PFSK-1 (cell line): ENCODE measurements around the gene MEN1. TPM values are rescaled to one million over a fixed set of nuclear protein-coding genes. Genes with fewer than 3 reads are reported as not detected.

Experiments
- FOXP2 ChIP-seq: optimal IDR thresholded peaks from 2 replicates; pipeline ENCODE3; 2011; ENCODE audit warnings: borderline replicate concordance, control low read depth, inconsistent platforms; ENCODE audit not compliant: insufficient read depth; ENCODE audit errors: extremely low read length, extremely low read depth
- POLR2AphosphoS5 ChIP-seq: IDR thresholded peaks from 2 replicates; pipeline ENCODE4 v1.6.1; 2012; ENCODE audit warnings: low read depth, mild to moderate bottlenecking, control low read depth, low read length, moderate library complexity
- SIN3A ChIP-seq: IDR thresholded peaks from 2 replicates; pipeline ENCODE4 v1.6.1; 2012; ENCODE audit warnings: mild to moderate bottlenecking, low read length, moderate library complexity, borderline replicate concordance; ENCODE audit not compliant: insufficient read depth
- TAF1 ChIP-seq: IDR thresholded peaks from 2 replicates; pipeline ENCODE4 v1.6.1; 2012; ENCODE audit warnings: low read length, control low read depth, borderline replicate concordance; ENCODE audit not compliant: insufficient read depth
- polyA plus RNA-seq: library from polyadenylated mRNA; unstranded; fragments of >200 nt; gene quantifications from one replicate; pipeline ENCODE4 v1.2.1, GENCODE V29; 2012; ENCODE audit warnings: low read depth, missing spikeins; ENCODE audit not compliant: insufficient read length
- TF ChIP-seq, protein P1 (sequence below), 2 experiments: IDR thresholded peaks; 2 replicates each; pipeline versions ENCODE4 v1.6.1 to v1.8.0; 2011 to 2012; ENCODE audit warnings: low read depth in 2 of 2, low read length in 2 of 2, control low read depth in 1 of 2, inconsistent platforms in 1 of 2, mild to moderate bottlenecking in 1 of 2, moderate library complexity in 1 of 2; ENCODE audit not compliant: insufficient read depth in 1 of 2

MEN1 gene
- 59.7 TPM for polyA plus RNA-seq

DNA sequence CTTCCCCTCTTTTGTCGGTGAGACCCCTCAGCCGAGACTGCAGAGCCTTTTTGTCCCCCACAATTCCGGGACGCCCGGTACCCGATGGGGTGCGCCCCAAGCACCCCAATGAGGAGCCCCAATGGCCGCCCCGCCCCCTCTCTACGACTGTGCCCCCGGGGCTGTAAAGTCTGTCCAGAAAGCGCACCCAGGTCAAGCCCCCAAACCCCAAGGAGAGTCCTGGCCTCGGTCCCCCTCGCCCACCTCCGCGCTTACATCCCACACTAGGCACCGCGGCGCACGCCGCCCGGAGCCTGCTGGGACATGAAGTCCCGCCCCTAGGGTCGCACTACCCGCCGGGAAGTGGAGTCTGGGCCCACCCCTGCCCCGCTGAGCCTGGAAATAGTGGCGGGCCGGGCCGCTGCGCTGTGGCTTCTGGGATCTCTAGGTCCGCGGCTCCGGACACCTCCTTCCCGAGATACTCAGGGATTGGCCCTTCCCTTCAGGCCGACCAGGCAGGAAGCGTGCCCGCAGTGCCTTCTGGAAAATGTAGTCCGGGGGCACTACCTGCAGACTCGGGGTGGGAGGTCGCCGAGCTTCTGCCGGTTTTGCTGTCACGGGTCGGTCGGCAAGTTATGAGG is at the start of gene MEN1:
MEN1 (minus strand) TSS at position 281 of the 620 bp plus-strand sequence. CDS start 442 bp downstream, outside the sequence.
- TF ChIP-seq FOXP2 (no peak), SIN3A (no peak), POLR2AphosphoS5 (peak; percentile 88), TAF1 (no peak)
- TF ChIP-seq, protein P1, sequence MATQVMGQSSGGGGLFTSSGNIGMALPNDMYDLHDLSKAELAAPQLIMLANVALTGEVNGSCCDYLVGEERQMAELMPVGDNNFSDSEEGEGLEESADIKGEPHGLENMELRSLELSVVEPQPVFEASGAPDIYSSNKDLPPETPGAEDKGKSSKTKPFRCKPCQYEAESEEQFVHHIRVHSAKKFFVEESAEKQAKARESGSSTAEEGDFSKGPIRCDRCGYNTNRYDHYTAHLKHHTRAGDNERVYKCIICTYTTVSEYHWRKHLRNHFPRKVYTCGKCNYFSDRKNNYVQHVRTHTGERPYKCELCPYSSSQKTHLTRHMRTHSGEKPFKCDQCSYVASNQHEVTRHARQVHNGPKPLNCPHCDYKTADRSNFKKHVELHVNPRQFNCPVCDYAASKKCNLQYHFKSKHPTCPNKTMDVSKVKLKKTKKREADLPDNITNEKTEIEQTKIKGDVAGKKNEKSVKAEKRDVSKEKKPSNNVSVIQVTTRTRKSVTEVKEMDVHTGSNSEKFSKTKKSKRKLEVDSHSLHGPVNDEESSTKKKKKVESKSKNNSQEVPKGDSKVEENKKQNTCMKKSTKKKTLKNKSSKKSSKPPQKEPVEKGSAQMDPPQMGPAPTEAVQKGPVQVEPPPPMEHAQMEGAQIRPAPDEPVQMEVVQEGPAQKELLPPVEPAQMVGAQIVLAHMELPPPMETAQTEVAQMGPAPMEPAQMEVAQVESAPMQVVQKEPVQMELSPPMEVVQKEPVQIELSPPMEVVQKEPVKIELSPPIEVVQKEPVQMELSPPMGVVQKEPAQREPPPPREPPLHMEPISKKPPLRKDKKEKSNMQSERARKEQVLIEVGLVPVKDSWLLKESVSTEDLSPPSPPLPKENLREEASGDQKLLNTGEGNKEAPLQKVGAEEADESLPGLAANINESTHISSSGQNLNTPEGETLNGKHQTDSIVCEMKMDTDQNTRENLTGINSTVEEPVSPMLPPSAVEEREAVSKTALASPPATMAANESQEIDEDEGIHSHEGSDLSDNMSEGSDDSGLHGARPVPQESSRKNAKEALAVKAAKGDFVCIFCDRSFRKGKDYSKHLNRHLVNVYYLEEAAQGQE (IDR thresholded peaks at IDR 0.05; ENCODE audit: insufficient read depth in 1 of 2, low read depth in 2 of 2, low read length in 2 of 2) = no peak

DNA sequence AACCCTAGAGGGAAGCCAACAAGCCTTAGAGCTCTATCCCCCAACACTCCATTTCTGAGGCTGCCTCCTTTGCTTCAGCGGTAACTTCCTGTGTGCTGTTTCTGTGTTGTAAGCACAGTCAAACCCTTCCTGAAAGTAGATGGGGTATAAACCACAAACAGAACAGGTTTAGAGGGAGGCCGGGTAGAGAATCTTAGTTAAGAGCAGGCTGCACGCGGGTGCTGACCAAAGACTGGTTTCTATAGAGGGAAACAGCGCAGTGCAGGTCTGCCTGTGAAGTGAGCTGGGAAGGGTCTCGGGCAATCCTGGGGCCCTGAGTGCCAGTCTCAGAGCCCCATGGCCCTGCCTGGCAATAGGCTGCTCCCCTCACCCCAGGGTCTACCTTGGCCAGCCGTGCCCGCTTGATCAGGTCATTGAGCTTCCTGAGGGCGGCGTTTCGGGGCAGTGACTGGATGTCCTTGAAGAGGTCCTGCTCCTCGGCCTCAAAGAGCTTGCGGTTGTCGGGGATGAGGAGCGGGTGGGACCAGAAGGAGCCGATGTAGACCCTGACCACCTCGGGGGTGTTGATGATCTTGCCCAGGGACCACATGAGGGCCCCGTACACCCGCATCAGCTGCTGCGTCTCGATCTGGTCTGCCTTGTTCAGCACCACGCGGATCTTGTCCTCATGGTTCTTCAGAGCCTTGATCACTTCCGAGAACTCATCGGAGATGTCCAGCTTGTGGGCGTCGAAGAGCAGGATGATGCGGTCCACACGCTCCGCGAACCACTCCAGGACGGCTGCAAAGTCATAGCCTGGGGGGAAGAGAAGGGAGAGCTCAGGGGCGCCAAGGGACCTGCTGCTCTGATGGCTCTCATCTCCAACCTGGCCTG is 49.4 kb upstream of the MEN1 start:
- TF ChIP-seq, protein P1 (IDR thresholded peaks at IDR 0.05; ENCODE audit: insufficient read depth in 1 of 2, low read depth in 2 of 2, low read length in 2 of 2) = no peak
- TF ChIP-seq POLR2AphosphoS5 (no peak), SIN3A (no peak), FOXP2 (no peak), TAF1 (no peak)

DNA sequence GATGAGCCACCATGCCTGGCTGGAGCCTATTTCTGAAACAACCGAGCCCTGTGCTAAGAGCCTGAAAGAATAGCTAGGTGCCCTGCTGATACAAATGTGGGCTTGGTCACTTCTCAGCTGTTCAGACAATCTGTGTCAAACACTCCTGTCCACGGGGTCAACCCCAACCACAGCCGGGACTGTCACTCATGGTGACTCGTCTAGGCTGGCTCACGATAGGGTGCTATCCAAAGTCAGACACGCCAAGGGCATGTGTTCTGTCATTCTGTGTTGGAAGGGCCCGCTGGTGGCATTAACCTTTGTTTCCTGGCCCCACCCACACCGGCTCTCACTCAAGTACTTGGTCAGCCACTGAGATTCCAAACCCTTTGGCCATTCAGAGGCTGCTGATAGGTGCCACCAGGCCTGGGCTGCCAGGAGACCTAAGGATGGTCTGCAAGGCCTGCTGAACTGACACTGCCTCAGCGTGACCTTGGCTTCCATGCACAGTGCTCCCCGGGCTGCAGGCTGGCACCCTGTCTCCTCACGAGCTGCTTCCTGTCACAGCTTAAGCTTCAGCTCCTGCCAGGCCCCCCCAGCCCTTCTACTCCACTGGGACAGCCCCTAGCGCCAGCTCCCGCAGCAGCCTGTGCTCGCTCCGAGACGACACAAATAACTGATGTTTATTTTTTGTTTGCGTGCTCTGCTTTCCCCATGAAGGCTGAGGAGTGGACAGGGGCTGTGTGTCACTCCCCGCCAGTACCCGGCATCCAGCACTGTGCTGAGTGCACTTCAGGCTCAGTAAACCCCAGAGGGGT is 48.3 kb upstream of the MEN1 start:
- no peak for TF ChIP-seq TAF1
- no peak for TF ChIP-seq POLR2AphosphoS5
- TF ChIP-seq, protein P1 (IDR thresholded peaks at IDR 0.05; ENCODE audit: insufficient read depth in 1 of 2, low read depth in 2 of 2, low read length in 2 of 2) = no peak
- TF ChIP-seq FOXP2 = no peak
- TF ChIP-seq SIN3A = no peak

DNA sequence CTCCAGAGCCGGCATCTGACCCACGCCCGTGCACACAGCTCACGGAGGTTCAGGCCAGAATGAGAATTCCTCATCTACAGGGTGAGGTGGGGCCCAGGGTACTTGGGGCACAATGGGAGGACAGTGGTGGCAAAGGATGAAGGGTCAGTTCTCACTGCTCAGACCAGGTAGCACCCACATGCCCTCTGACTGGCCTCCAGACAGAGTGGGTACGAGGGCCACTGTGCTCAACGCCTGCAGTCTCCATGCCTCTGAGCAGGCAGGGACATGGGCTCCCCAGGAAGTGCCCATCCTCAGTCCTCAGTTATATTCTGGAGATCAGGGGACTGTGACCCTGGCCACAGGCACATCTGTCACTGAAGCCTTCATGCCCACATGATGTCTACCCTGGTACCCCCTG is 47.1 kb upstream of the MEN1 start:
- TF ChIP-seq, protein P1 (IDR thresholded peaks at IDR 0.05; ENCODE audit: insufficient read depth in 1 of 2, low read depth in 2 of 2, low read length in 2 of 2) = no peak
- TF ChIP-seq TAF1 (no peak), POLR2AphosphoS5 (no peak)
